Right lobe of liver (tissue), 6 donors: ENCODE data around the gene EPS8L1. TPM values are rescaled to one million over a fixed set of nuclear protein-coding genes. Genes with fewer than 3 reads are reported as not detected.

Source experiments
- ATAC-seq, 4 donors: fragments of 200-7000 bp; cut with Tn5 transposase; one replicate each; pipeline ENCODE4 v1.9.1; 2020; ENCODE audit warnings: mild to moderate bottlenecking in 4 of 4, moderate library complexity in 4 of 4
- DNase-seq, 3 donors: peaks; one replicate each; pipeline ENCODE4 v3.0.0-alpha.2; 2020
- H3K27ac ChIP-seq, 3 donors: fragments of 200-600 bp; one replicate each; pipeline ENCODE4 v1.8.0; 2022
- H3K27me3 ChIP-seq, 2 donors: fragments of 200-600 bp; one replicate each; pipeline ENCODE4 v1.8.0; 2022
- H3K36me3 ChIP-seq, 4 donors: fragments of 200-600 bp; sonication (generic) in 1 of 4; one replicate each; pipeline versions ENCODE4 v1.5.1 to v1.8.0; 2017 to 2022; ENCODE audit warnings: control low read depth in 1 of 4
- H3K4me1 ChIP-seq, 4 donors: fragments of 200-600 bp; sonication (generic) in 1 of 4; one replicate each; pipeline versions ENCODE4 v1.5.1 to v1.8.0; 2017 to 2022; ENCODE audit warnings: control low read depth in 1 of 4
- H3K4me3 ChIP-seq, 3 donors: fragments of 200-600 bp; one replicate each; pipeline ENCODE4 v1.8.0; 2022
- H3K9me3 ChIP-seq, 4 donors: fragments of 200-600 bp; sonication (generic) in 1 of 4; one replicate each; pipeline versions ENCODE4 v1.5.1 to v1.8.0; 2017 to 2022; ENCODE audit warnings: control low read depth in 1 of 4
- CTCF ChIP-seq, 4 donors: fragments of 200-600 bp in 3 of 4; fragments of 450-650 bp in 1 of 4; IDR thresholded peaks; one replicate each; pipeline versions ENCODE4 v1.5.1 to v1.8.0; 2016 to 2022; ENCODE audit warnings: antibody characterized with exemption in 4 of 4, mild to moderate bottlenecking in 2 of 4
- POLR2A ChIP-seq: fragments of 450-650 bp; IDR thresholded peaks from one replicate; pipeline ENCODE4 v1.6.1; 2017; ENCODE audit warnings: antibody characterized with exemption, mild to moderate bottlenecking
- WGBS: methylation state at CpG from one replicate; pipeline ENCODE4 v1.1.6; 2018; ENCODE audit warnings: low coverage, low lambda C conversion rate; ENCODE audit not compliant: insufficient coverage; ENCODE audit errors: missing lambda C conversion rate; 5-methylcytosine and 5-hydroxymethylcytosine counted together
- intact Hi-C, 2 donors: fragments of 100-400 bp; cut with DNase I; formaldehyde crosslinking; loops; one replicate each; pipeline versions ENCODE4 v1.11.2 to v1.14.1; 2022
- total RNA-seq, 6 experiments: library from RNA; depleted of rRNA in 2 of 6; stranded (reverse); fragments of >200 nt in 2 of 6; fragmentation: NEBNext Ultra II Directional in 3 of 6; extraction: Animal tissue kit (Norgen Biotek cat#: 25700) in 3 of 6; gene quantifications; one replicate each; pipeline versions ENCODE4 v1.1.0 to v1.2.4, GENCODE V29; 2016 to 2023
- donor health status: DM: no; HTN: yes; CAD: no.
- donor health status: DM: no; HTN: no; CAD: no.
- donor health status: DM: no; HTN: no; CAD: no.
- donor health status: DM: no; HTN: yes; CAD: no.
- donor health status: DM: no; HTN: yes; CAD: no.

The EPS8L1 gene
- total RNA-seq, 6 experiments from 2014 or later, result 0.49 to 2.4 (median 1.2) TPM

GRCh38 chr19:55041244-55041626 is 34.4 kb upstream of the EPS8L1 start:
- WGBS, result 69% methylated on average over 10 of the region's 10 CpGs
- H3K27me3 ChIP-seq, result no peaks in the 10 kb centered on the region
- no peak overlapping the region for H3K4me3 ChIP-seq
- no peaks in the 10 kb centered on the region for H3K4me1 ChIP-seq
- intact Hi-C loops, result no loop called here
- ATAC-seq, result no peak
- no peaks in the 10 kb centered on the region for H3K9me3 ChIP-seq
- DNase-seq, result no peak
- H3K36me3 ChIP-seq, result peaks cover 1 to 21% (median 13%) of the 10 kb centered on the region in 4 donors
- TF ChIP-seq CTCF (IDR thresholded peaks at IDR 0.05) (no peak), POLR2A (no peak)
- no peak overlapping the region for H3K27ac ChIP-seq

GRCh38 chr19:55041627-55042343 is 33.9 kb upstream of the EPS8L1 start:
- no peak for TF ChIP-seq POLR2A
- TF ChIP-seq CTCF (IDR thresholded peaks at IDR 0.05), result no peak
- no peaks in the 10 kb centered on the region for H3K27me3 ChIP-seq
- peak; percentile 73 to 86 (median 84) for ATAC-seq
- WGBS, result 42% methylated on average over 25 of the region's 30 CpGs
- intact Hi-C loops, result no loop called here
- no peaks in the 10 kb centered on the region for H3K4me1 ChIP-seq
- no peaks in the 10 kb centered on the region for H3K9me3 ChIP-seq
- no peak overlapping the region for H3K27ac ChIP-seq
- H3K36me3 ChIP-seq, result peaks cover 1 to 27% (median 16%) of the 10 kb centered on the region in 4 donors
- no peak overlapping the region for H3K4me3 ChIP-seq
- DNase-seq, result no peak

GRCh38 chr19:55042344-55042678 is 33.4 kb upstream of the EPS8L1 start:
- 73% methylated on average over 5 of the region's 9 CpGs for WGBS
- peaks cover 1 to 32% (median 19%) of the 10 kb centered on the region in 4 donors for H3K36me3 ChIP-seq
- ATAC-seq (no peak), DNase-seq (no peak)
- intact Hi-C loops, result no loop called here
- no peaks in the 10 kb centered on the region for H3K9me3 ChIP-seq
- no peak overlapping the region for H3K27ac ChIP-seq
- no peak overlapping the region for H3K4me3 ChIP-seq
- no peaks in the 10 kb centered on the region for H3K4me1 ChIP-seq
- TF ChIP-seq CTCF (IDR thresholded peaks at IDR 0.05) (no peak), POLR2A (no peak)
- H3K27me3 ChIP-seq, result no peaks in the 10 kb centered on the region

- WGBS, result 65% methylated on average over 4 of the region's 11 CpGs
- Histone ChIP-seq H3K4me3 (no peak overlapping the region), H3K9me3 (no peaks in the 10 kb centered on the region), H3K4me1 (no peaks in the 10 kb centered on the region), H3K36me3 (peaks cover 5 to 36% (median 20%) of the 10 kb centered on the region in 4 donors), H3K27me3 (no peaks in the 10 kb centered on the region), H3K27ac (no peak overlapping the region)
- ATAC-seq (no peak), DNase-seq (no peak)
- intact Hi-C loops, result no loop called here
- TF ChIP-seq CTCF (IDR thresholded peaks at IDR 0.05) (no peak), POLR2A (no peak)
These were observed 33.0 kb upstream of the EPS8L1 start for GRCh38 chr19:55042688-55043087.
